ENCODE data around the gene NARF. TPM values are rescaled to one million over a fixed set of nuclear protein-coding genes. Genes with fewer than 3 reads are reported as not detected.
"Not testable (repeated sequence)": the region's sequence is repeated elsewhere in the genome, so short reads cannot be mapped to it uniquely, and the experiment has no call there.

The NARF gene
- total RNA-seq, 1 experiment from 2014 or later = 39.4 TPM

DNA sequence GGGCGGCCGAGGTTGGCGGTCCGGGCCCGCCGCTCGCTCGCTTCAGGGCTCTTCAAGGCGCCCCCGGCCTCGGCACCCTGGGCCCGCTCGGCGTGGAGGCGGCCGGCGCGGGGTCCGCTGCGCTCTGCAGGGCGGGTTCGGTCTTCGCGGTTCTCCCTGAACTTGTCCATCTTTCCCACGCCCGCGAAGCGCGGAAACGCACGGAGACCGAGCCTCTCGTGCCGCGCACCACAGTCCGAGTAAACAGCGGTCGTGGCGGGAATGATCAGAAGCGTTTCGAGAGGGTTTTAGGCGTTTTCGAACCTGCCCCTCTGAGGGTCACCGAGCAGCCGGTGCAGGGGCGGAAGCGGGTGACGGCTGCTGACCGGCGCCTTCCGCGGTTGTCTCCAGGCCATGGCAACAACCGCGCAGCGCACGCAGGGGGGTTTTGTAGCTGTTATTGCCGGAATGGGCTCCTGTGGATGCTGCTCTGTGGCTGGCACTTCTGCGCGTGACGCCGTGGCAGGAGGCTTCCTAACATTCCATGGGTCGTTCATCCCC, 414 bp downstream of the NARF start:
- H3K4me3 Mint-ChIP-seq (ENCODE audit: low read depth, unreplicated experiment) = peak overlapping the region; percentile 87
- no TSS peak for BruUV-seq (replicated peaks)
- H3K36me3 Mint-ChIP-seq (ENCODE audit: insufficient read depth, unreplicated experiment) = peaks cover 40% of the 10 kb centered on the region
- H3K27ac Mint-ChIP-seq (ENCODE audit: unreplicated experiment) = peak overlapping the region; percentile 70
- TF ChIP-seq, protein P1, sequence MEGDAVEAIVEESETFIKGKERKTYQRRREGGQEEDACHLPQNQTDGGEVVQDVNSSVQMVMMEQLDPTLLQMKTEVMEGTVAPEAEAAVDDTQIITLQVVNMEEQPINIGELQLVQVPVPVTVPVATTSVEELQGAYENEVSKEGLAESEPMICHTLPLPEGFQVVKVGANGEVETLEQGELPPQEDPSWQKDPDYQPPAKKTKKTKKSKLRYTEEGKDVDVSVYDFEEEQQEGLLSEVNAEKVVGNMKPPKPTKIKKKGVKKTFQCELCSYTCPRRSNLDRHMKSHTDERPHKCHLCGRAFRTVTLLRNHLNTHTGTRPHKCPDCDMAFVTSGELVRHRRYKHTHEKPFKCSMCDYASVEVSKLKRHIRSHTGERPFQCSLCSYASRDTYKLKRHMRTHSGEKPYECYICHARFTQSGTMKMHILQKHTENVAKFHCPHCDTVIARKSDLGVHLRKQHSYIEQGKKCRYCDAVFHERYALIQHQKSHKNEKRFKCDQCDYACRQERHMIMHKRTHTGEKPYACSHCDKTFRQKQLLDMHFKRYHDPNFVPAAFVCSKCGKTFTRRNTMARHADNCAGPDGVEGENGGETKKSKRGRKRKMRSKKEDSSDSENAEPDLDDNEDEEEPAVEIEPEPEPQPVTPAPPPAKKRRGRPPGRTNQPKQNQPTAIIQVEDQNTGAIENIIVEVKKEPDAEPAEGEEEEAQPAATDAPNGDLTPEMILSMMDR (IDR thresholded peaks at IDR 0.05; ENCODE audit: unreplicated experiment) = no peak
- H3K27me3 Mint-ChIP-seq (ENCODE audit: unreplicated experiment) = no peaks in the 10 kb centered on the region
- CTCF ChIA-PET = no interaction called here
- no peak for DNase-seq
- H3K9me3 Mint-ChIP-seq (ENCODE audit: low read depth, unreplicated experiment) = peaks cover 2% of the 10 kb centered on the region
- intact Hi-C loops (cut with micrococcal nuclease; ENCODE audit: unreplicated experiment) = no loop called here
- H3K4me1 Mint-ChIP-seq (ENCODE audit: low read depth, unreplicated experiment) = peaks cover 37% of the 10 kb centered on the region

DNA sequence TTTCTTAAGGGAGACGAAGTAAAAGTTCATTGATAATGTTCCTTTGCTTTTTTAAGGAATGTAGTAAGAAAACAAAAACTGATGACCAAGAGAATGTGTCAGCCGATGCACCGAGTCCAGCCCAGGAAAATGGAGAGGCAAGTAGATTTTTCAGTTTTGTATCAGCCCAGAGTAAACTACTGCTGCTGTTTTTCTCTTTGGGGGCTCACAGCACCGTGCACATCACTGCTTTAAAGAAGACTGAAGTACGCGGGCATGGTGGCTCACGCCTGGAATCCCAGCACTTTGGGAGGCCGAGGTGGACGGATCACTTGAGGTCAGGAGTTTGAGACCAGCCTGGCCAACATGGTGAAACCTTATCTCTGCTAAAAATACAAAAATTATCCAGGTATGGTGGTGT, 1.4 kb downstream of the NARF start:
- H3K4me3 Mint-ChIP-seq (ENCODE audit: low read depth, unreplicated experiment); CTCF ChIA-PET; H3K27ac Mint-ChIP-seq (ENCODE audit: unreplicated experiment); DNase-seq; H3K27me3 Mint-ChIP-seq (ENCODE audit: unreplicated experiment); H3K9me3 Mint-ChIP-seq (ENCODE audit: low read depth, unreplicated experiment); BruUV-seq (replicated peaks); intact Hi-C loops (cut with micrococcal nuclease; ENCODE audit: unreplicated experiment): not testable (repeated sequence)
- Mint-ChIP-seq H3K4me1 (ENCODE audit: low read depth, unreplicated experiment) (peaks cover 37% of the 10 kb centered on the region), H3K36me3 (ENCODE audit: insufficient read depth, unreplicated experiment) (peaks cover 44% of the 10 kb centered on the region)

DNA sequence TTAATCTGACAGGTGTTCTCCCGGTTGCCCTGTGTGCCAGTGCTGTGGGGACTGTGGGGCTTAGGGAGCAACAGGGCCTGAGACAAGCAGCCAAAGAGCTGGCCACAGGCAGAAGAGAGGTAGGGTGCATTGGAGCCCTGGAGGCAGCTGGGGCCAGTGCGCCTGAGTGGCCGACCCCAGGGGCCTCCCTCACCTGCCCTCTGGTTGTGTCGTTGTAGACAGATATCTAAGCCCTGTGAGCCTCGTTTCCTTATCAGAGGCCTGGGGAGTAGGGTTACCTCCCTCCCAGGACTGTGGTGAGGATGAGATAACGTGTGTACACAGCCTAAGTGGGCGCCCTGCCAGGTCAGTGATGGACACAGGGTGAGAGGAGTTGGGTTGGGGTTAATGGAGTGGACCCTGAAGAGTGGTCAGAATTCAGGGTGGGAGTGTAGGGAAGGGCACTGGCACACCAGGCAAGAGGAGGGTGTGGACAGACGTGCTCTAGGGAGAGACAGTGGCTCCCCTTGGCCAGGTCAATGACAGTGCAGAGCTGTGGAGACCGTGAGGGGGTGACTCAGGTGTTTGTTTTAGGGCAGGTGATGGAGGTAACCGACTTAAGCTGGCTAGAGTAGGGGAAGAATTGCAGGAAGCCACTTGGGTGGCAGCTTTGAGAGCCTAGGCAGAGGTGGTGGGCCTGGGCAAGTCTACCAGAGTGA, 3.4 kb downstream of the NARF start:
- H3K36me3 Mint-ChIP-seq (ENCODE audit: insufficient read depth, unreplicated experiment) = peaks cover 52% of the 10 kb centered on the region
- H3K27me3 Mint-ChIP-seq (ENCODE audit: unreplicated experiment) = no peaks in the 10 kb centered on the region
- H3K9me3 Mint-ChIP-seq (ENCODE audit: low read depth, unreplicated experiment) = no peaks in the 10 kb centered on the region
- BruUV-seq (replicated peaks) = no TSS peak
- CTCF ChIA-PET = no interaction called here
- H3K4me3 Mint-ChIP-seq (ENCODE audit: low read depth, unreplicated experiment) = no peak overlapping the region
- peak; percentile 57 for DNase-seq
- intact Hi-C loops (cut with micrococcal nuclease; ENCODE audit: unreplicated experiment) = no loop called here
- TF ChIP-seq, protein P1 (IDR thresholded peaks at IDR 0.05; ENCODE audit: unreplicated experiment) = no peak
- H3K27ac Mint-ChIP-seq (ENCODE audit: unreplicated experiment) = peak overlapping the region; percentile 2
- peaks cover 35% of the 10 kb centered on the region for H3K4me1 Mint-ChIP-seq (ENCODE audit: low read depth, unreplicated experiment)

DNA sequence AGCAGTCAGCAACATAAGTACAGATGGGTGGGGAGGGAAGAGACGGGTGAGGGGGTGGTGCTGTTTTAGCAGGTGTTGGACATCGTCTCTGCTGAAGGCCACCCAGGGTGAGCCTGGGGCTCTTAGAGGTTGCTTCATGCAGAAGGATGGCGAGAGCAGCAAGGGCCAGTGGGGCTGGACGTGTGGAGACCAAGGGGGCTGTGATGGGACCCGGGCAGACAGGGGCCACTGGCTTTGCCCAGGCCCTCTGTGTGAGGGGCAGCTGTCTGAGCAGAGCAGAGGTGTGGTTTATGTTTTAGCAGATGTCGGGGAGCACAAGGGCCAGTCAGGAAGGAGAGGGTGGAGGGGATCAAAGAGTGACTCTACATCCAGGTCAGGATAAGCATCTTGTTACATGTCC, 4.8 kb downstream of the NARF start:
- CTCF ChIA-PET = no interaction called here
- H3K27ac Mint-ChIP-seq (ENCODE audit: unreplicated experiment) = no peak overlapping the region

More for the DNA sequence above, 4.8 kb downstream of the NARF start:
- no TSS peak for BruUV-seq (replicated peaks)
- Mint-ChIP-seq H3K36me3 (ENCODE audit: insufficient read depth, unreplicated experiment) (peaks cover 46% of the 10 kb centered on the region), H3K9me3 (ENCODE audit: low read depth, unreplicated experiment) (no peaks in the 10 kb centered on the region), H3K4me3 (ENCODE audit: low read depth, unreplicated experiment) (no peak overlapping the region), H3K4me1 (ENCODE audit: low read depth, unreplicated experiment) (peaks cover 24% of the 10 kb centered on the region), H3K27me3 (ENCODE audit: unreplicated experiment) (no peaks in the 10 kb centered on the region)
- TF ChIP-seq, protein P1 (IDR thresholded peaks at IDR 0.05; ENCODE audit: unreplicated experiment) = no peak
- no peak for DNase-seq
- intact Hi-C loops (cut with micrococcal nuclease; ENCODE audit: unreplicated experiment) = no loop called here
